NCI-H146 (cell line): Measurements from ENCODE around the gene ZBTB20.

ENCODE experiments used
- DNase-seq: peaks from one replicate; lab custom pipeline; 2025; lab: John Stamatoyannopoulos, UW

The ZBTB20 gene

GRCh38 chr3:114762144-114762543, 384.9 kb downstream of the ZBTB20 start:
- no peak for DNase-seq

- DNase-seq, result no peak
Measured at GRCh38 chr3:114760679-114761078, 386.4 kb downstream of the ZBTB20 start.

GRCh38 chr3:114758831-114759699, 388.0 kb downstream of the ZBTB20 start:
- DNase-seq, result no peak

GRCh38 chr3:114756506-114757279, 390.4 kb downstream of the ZBTB20 start:
- DNase-seq, result no peak

GRCh38 chr3:114746502-114746901, 400.6 kb downstream of the ZBTB20 start:
- no peak for DNase-seq

GRCh38 chr3:114745322-114746240, 401.5 kb downstream of the ZBTB20 start:
- DNase-seq, result peak; percentile 90

- DNase-seq, result no peak
Measured at GRCh38 chr3:114743746-114744485, 403.2 kb downstream of the ZBTB20 start.

- no peak for DNase-seq
Measured at GRCh38 chr3:114741066-114741465, 406.0 kb downstream of the ZBTB20 start.

- no peak for DNase-seq
Measured at GRCh38 chr3:114739627-114740026, 407.5 kb downstream of the ZBTB20 start.

- no peak for DNase-seq
Measured at GRCh38 chr3:114732353-114732752, 414.7 kb downstream of the ZBTB20 start.

- no peak for DNase-seq
Measured at GRCh38 chr3:114730397-114730796, 416.7 kb downstream of the ZBTB20 start.

- DNase-seq, result no peak
Measured at GRCh38 chr3:114727373-114727772, 419.7 kb downstream of the ZBTB20 start.

GRCh38 chr3:114725966-114726365, 421.1 kb downstream of the ZBTB20 start:
- no peak for DNase-seq

- DNase-seq, result no peak
Measured at GRCh38 chr3:114722530-114722929, 424.6 kb downstream of the ZBTB20 start.

- DNase-seq, result no peak
Measured at GRCh38 chr3:114721864-114722263, 425.2 kb downstream of the ZBTB20 start.

- DNase-seq, result no peak
Measured at GRCh38 chr3:114721209-114721608, 425.9 kb downstream of the ZBTB20 start.

- DNase-seq, result no peak
Measured at GRCh38 chr3:114718898-114719210, 428.2 kb downstream of the ZBTB20 start.

- DNase-seq, result no peak
Measured at GRCh38 chr3:114718071-114718897, 428.8 kb downstream of the ZBTB20 start.

GRCh38 chr3:114716916-114717315, 430.2 kb downstream of the ZBTB20 start:
- DNase-seq, result no peak

GRCh38 chr3:114716126-114716525, 431.0 kb downstream of the ZBTB20 start:
- no peak for DNase-seq
